GM19397 (cell line): Measurements from ENCODE around the gene SPO11.

Experiments used
- ATAC-seq: cut with Tn5 transposase; IDR thresholded peaks from one replicate; pipeline ENCODE4 v1.9.1; 2021; ENCODE audit warnings: mild to moderate bottlenecking, moderate library complexity; ENCODE audit not compliant: unreplicated experiment

SPO11 gene

GRCh38 chr20:57309544-57310115, 20.0 kb upstream of the SPO11 start:
- no peak for ATAC-seq

GRCh38 chr20:57310821-57311514, 18.6 kb upstream of the SPO11 start:
- ATAC-seq: no peak

- ATAC-seq: no peak
Measured at GRCh38 chr20:57312138-57312537, 17.5 kb upstream of the SPO11 start.

GRCh38 chr20:57313230-57313629, 16.4 kb upstream of the SPO11 start:
- no peak for ATAC-seq

GRCh38 chr20:57313951-57314350, 15.7 kb upstream of the SPO11 start:
- ATAC-seq: no peak

- ATAC-seq: no peak
Measured at GRCh38 chr20:57315083-57315975, 14.3 kb upstream of the SPO11 start.

GRCh38 chr20:57315976-57316480, 13.6 kb upstream of the SPO11 start:
- no peak for ATAC-seq

- ATAC-seq: no peak
Measured at GRCh38 chr20:57316795-57317201, 12.8 kb upstream of the SPO11 start.

- ATAC-seq: no peak
Measured at GRCh38 chr20:57317316-57317788, 12.3 kb upstream of the SPO11 start.

GRCh38 chr20:57317789-57318371, 11.7 kb upstream of the SPO11 start:
- ATAC-seq: no peak

GRCh38 chr20:57319584-57319983, 10.0 kb upstream of the SPO11 start:
- ATAC-seq: no peak

- ATAC-seq: no peak
Measured at GRCh38 chr20:57320358-57320757, 9.2 kb upstream of the SPO11 start.

- ATAC-seq: no peak
Measured at GRCh38 chr20:57321142-57321541, 8.5 kb upstream of the SPO11 start.

- no peak for ATAC-seq
Measured at GRCh38 chr20:57322476-57322875, 7.1 kb upstream of the SPO11 start.

- ATAC-seq: no peak
Measured at GRCh38 chr20:57323034-57323433, 6.6 kb upstream of the SPO11 start.

GRCh38 chr20:57325632-57326356, 3.8 kb upstream of the SPO11 start:
- ATAC-seq: no peak

- no peak for ATAC-seq
Measured at GRCh38 chr20:57326667-57327455, 2.7 kb upstream of the SPO11 start.

GRCh38 chr20:57327820-57328219, 1.8 kb upstream of the SPO11 start:
- ATAC-seq: no peak

GRCh38 chr20:57330998-57331397, 1.4 kb downstream of the SPO11 start:
- ATAC-seq: no peak
